Vagina (tissue), 2 donors: Measurements from ENCODE around the gene CGB8. TPM values are rescaled to one million over a fixed set of nuclear protein-coding genes. Genes with fewer than 3 reads are reported as not detected.
"Not testable (repeated sequence)": the region's sequence is repeated elsewhere in the genome, so short reads cannot be mapped to it uniquely, and the experiment has no call there.

Source experiments
- DNase-seq, 2 donors: peaks; one replicate each; pipeline ENCODE4 v3.0.0-alpha.2; 2017; ENCODE audit errors: extremely low spot score in 2 of 2
- H3K27ac ChIP-seq: fragments of 200-600 bp; sonication (generic); one replicate; pipeline ENCODE4 v1.5.1; 2019
- H3K27me3 ChIP-seq: fragments of 200-600 bp; sonication (generic); one replicate; pipeline ENCODE4 v1.5.1; 2019
- H3K36me3 ChIP-seq, 2 donors: fragments of 200-600 bp; sonication (generic); one replicate each; pipeline ENCODE4 v1.5.1; 2017 to 2019
- H3K4me1 ChIP-seq: fragments of 200-600 bp; sonication (generic); one replicate; pipeline ENCODE4 v1.5.1; 2019
- H3K4me3 ChIP-seq, 2 donors: fragments of 200-600 bp; sonication (generic); 1 replicate in 1 of 2; 2 replicates in 1 of 2; pipeline ENCODE4 v1.5.1; 2016 to 2019
- H3K9me3 ChIP-seq: fragments of 200-600 bp; sonication (generic); one replicate; pipeline ENCODE4 v1.5.1; 2019
- POLR2A ChIP-seq, 2 donors: fragments of 450-650 bp; IDR thresholded peaks; one replicate each; pipeline ENCODE4 v1.6.1; 2017; ENCODE audit warnings: antibody characterized with exemption in 2 of 2, mild to moderate bottlenecking in 2 of 2, moderate library complexity in 2 of 2
- POLR2AphosphoS5 ChIP-seq, 2 donors: sonication (generic); formaldehyde crosslinking; IDR thresholded peaks; one replicate each; pipeline ENCODE4 v1.9.0; 2017; ENCODE audit warnings: antibody characterized with exemption in 2 of 2, mild to moderate bottlenecking in 2 of 2, low read depth in 1 of 2; ENCODE audit not compliant: insufficient read depth in 1 of 2
- intact Hi-C: fragments of 100-400 bp; cut with DNase I; formaldehyde crosslinking; loops from one replicate; pipeline ENCODE4 v1.15.1; 2023
- total RNA-seq: library from RNA; depleted of rRNA; stranded (reverse); fragments of >200 nt; gene quantifications from one replicate; pipeline ENCODE4 v1.2.3, GENCODE V29; 2016
- TF ChIP-seq, protein P1 (sequence below), 3 experiments: fragments of 450-650 bp in 2 of 3; fragments of 200-600 bp in 1 of 3; sonication (generic) in 1 of 3; IDR thresholded peaks; one replicate each; pipeline ENCODE4 v1.5.1; 2017 to 2019; ENCODE audit warnings: antibody characterized with exemption in 3 of 3, mild to moderate bottlenecking in 2 of 3, moderate library complexity in 2 of 3

Gene CGB8
- total RNA-seq, 1 donor from 2014 or later: not detected

- Histone ChIP-seq H3K9me3 (no peaks in the 10 kb centered on the region), H3K4me1 (peaks cover 7% of the 10 kb centered on the region), H3K27me3 (no peaks in the 10 kb centered on the region), H3K36me3 (no peaks in the 10 kb centered on the region), H3K27ac (no peak overlapping the region), H3K4me3 (no peak overlapping the region)
- DNase-seq: no peak
- TF ChIP-seq POLR2AphosphoS5 (IDR thresholded peaks at IDR 0.05; ENCODE audit: insufficient read depth in 1 of 2, low read depth in 1 of 2) (no peak), POLR2A (IDR thresholded peaks at IDR 0.05) (no peak)
- TF ChIP-seq, protein P1, sequence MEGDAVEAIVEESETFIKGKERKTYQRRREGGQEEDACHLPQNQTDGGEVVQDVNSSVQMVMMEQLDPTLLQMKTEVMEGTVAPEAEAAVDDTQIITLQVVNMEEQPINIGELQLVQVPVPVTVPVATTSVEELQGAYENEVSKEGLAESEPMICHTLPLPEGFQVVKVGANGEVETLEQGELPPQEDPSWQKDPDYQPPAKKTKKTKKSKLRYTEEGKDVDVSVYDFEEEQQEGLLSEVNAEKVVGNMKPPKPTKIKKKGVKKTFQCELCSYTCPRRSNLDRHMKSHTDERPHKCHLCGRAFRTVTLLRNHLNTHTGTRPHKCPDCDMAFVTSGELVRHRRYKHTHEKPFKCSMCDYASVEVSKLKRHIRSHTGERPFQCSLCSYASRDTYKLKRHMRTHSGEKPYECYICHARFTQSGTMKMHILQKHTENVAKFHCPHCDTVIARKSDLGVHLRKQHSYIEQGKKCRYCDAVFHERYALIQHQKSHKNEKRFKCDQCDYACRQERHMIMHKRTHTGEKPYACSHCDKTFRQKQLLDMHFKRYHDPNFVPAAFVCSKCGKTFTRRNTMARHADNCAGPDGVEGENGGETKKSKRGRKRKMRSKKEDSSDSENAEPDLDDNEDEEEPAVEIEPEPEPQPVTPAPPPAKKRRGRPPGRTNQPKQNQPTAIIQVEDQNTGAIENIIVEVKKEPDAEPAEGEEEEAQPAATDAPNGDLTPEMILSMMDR (IDR thresholded peaks at IDR 0.05): no peak
- intact Hi-C loops: no loop called here
Measured at GRCh38 chr19:49080392-49080791, 31.5 kb upstream of the CGB8 start.

GRCh38 chr19:49074869-49075268, 26.0 kb upstream of the CGB8 start:
- H3K27me3 ChIP-seq, H3K4me1 ChIP-seq, H3K9me3 ChIP-seq, H3K4me3 ChIP-seq, intact Hi-C loops, DNase-seq, H3K36me3 ChIP-seq, H3K27ac ChIP-seq: not testable (repeated sequence)
- TF ChIP-seq, protein P1 (IDR thresholded peaks at IDR 0.05): peak; percentile 32 to 66 (median 59)

DNA sequence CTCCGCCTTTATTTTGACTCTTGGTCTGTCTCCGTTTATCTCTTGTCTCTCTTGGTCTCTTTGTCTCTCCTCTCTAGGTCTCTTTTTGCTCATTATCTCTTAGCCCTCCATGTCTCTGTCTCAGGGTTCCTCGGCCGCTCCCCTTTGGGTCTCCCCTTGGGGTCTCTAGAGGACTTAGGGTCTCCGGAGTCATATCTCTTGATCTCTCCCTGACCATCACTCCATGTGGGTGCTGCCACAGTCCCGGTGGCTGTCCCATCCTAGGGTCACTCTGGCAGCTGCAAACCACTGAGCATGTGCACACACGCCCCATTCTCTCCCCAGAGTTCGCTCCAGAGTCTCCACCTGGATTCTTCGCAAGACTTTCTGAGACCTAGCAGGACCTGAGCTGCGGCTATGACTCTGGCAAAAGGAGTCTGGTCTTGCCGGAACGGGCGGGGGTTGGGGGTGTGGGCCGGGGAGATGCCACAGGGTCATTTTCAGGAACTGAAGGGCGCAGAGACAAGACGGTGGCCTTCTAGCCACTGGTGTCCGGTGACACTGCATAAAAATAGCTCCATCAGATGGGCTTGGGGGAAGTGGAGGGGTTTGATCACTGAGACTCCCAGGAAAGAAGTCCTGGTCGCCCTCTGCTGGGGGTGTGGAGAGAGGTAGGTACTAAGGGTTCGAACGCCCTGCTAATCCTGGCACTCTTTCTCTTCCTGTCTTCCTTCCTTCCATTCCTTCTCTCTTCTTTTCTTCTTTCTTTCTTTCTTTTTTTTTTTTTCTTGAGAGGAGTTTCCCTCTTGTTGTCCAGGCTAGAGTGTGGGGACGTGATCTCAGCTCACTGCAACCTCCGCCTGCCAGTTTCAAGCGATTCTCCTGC, 24.8 kb upstream of the CGB8 start:
- TF ChIP-seq POLR2AphosphoS5 (IDR thresholded peaks at IDR 0.05; ENCODE audit: insufficient read depth in 1 of 2, low read depth in 1 of 2) (no peak), POLR2A (IDR thresholded peaks at IDR 0.05) (no peak)
- TF ChIP-seq, protein P1 (IDR thresholded peaks at IDR 0.05): no peak
- Histone ChIP-seq H3K27ac (no peak overlapping the region), H3K9me3 (no peaks in the 10 kb centered on the region), H3K27me3 (no peaks in the 10 kb centered on the region), H3K36me3 (no peaks in the 10 kb centered on the region), H3K4me3 (no peak overlapping the region), H3K4me1 (peaks cover 6% of the 10 kb centered on the region)
- DNase-seq: no peak
- intact Hi-C loops: no loop called here

- peak overlapping the region in 1 of 2 donors; percentile 28 for H3K4me3 ChIP-seq
- H3K36me3 ChIP-seq: no peaks in the 10 kb centered on the region
- DNase-seq: no peak
- intact Hi-C loops: no loop called here
- no peaks in the 10 kb centered on the region for H3K9me3 ChIP-seq
- no peaks in the 10 kb centered on the region for H3K27me3 ChIP-seq
- no peak overlapping the region for H3K27ac ChIP-seq
- TF ChIP-seq POLR2AphosphoS5 (IDR thresholded peaks at IDR 0.05; ENCODE audit: insufficient read depth in 1 of 2, low read depth in 1 of 2) (no peak), POLR2A (IDR thresholded peaks at IDR 0.05) (no peak)
- TF ChIP-seq, protein P1 (IDR thresholded peaks at IDR 0.05): no peak
- peaks cover 6% of the 10 kb centered on the region for H3K4me1 ChIP-seq
Measured at GRCh38 chr19:49071860-49072547, 23.1 kb upstream of the CGB8 start.

DNA sequence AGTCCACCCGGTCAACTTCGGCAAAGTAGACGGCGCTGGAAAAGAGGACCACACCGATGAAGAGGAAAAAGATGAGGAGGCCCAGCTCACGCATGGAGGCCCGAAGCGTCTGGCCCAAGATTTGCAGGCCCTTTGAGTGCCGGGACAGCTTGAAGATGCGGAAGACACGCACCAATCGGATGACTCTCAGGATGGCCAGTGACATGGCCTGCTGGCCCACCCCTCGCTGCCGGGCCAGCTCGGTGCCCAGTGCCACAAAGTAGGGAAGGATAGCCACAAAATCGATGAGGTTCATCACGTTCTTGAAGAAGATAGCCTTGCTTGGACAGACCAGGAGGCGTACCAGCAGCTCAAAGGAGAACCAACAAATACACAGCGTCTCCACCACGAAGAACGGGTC, 21.5 kb upstream of the CGB8 start:
- Histone ChIP-seq H3K4me3 (no peak overlapping the region), H3K9me3 (no peaks in the 10 kb centered on the region), H3K27ac (no peak overlapping the region), H3K36me3 (no peaks in the 10 kb centered on the region), H3K27me3 (no peaks in the 10 kb centered on the region), H3K4me1 (peaks cover 6% of the 10 kb centered on the region)
- no peak for DNase-seq
- TF ChIP-seq POLR2A (IDR thresholded peaks at IDR 0.05) (no peak), POLR2AphosphoS5 (IDR thresholded peaks at IDR 0.05; ENCODE audit: insufficient read depth in 1 of 2, low read depth in 1 of 2) (no peak)
- TF ChIP-seq, protein P1 (IDR thresholded peaks at IDR 0.05): no peak
- intact Hi-C loops: no loop called here
